HG03066 (cell line): ENCODE results near the gene RIC8B.

Experiments
- ATAC-seq: cut with Tn5 transposase; IDR thresholded peaks from one replicate; pipeline ENCODE4 v1.9.1; 2021; ENCODE audit warnings: low read depth; ENCODE audit not compliant: unreplicated experiment

The RIC8B gene

DNA sequence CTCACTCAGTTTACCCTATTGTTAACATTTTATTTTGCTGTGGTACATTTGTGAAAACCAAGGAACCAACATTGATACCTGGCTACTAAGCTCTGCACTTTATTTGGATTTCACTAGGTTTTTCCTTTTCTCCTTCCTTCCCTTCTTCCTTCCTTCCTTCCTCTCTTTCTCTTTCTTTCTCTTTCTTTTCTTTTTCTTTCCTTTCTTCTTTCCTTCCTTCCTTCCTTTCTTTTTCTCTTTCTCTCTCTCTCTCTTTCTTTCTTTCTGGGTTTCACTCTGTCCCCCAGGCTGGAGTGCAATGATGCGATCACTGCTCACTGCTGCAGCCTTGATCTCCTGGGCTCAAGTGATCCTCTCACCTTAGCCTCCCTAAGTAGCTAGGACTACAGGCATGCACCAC, 152.2 kb downstream of the RIC8B start:
- ATAC-seq = no peak

DNA sequence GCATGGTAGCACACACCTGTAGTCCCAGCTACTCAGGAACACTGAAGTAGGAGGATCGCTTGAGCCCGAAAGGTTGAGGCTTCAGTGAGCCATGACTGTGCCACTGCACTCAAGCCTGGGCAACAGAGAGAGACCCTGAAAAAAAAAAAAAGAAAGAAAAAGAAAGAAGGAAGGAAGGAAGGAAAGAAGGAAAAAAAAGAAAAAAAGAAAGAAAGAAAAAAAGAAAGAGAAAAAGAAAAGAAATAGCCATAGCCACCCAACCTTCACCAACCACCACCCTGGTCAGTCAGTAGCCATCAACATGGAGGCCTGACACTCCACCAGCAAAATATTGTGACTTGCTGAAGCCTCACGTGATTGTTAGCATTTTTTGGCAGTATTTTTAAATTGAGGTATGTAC, 159.8 kb downstream of the RIC8B start:
- no peak for ATAC-seq
